Endothelial cell of umbilical vein (primary cell): ENCODE results near the gene ST6GAL1.

Source experiments
- EZH2 ChIP-seq: IDR thresholded peaks from 2 replicates; pipeline ENCODE4 v1.6.1; 2012; ENCODE audit warnings: borderline replicate concordance, low read depth, mild to moderate bottlenecking, moderate library complexity, low read length, inconsistent platforms; ENCODE audit not compliant: severe bottlenecking
- FOS ChIP-seq: IDR thresholded peaks from 2 replicates; pipeline ENCODE4 v1.6.1; 2011; ENCODE audit warnings: mild to moderate bottlenecking, low read length, moderate library complexity, borderline replicate concordance; ENCODE audit not compliant: insufficient read depth
- GATA2 ChIP-seq: IDR thresholded peaks from 2 replicates; pipeline ENCODE4 v1.7.0; 2011; ENCODE audit warnings: low read depth, mild to moderate bottlenecking, moderate library complexity, mixed read lengths, low read length; ENCODE audit not compliant: insufficient read length, insufficient read depth
- JUN ChIP-seq: IDR thresholded peaks from 2 replicates; pipeline ENCODE4 v1.6.1; 2011; ENCODE audit warnings: borderline replicate concordance, low read depth; ENCODE audit not compliant: insufficient read length, insufficient read depth
- MYC ChIP-seq: IDR thresholded peaks from one replicate; pipeline ENCODE4 v1.6.1; 2011; ENCODE audit warnings: mild to moderate bottlenecking, low read depth, low read length
- POLR2A ChIP-seq: IDR thresholded peaks from 2 replicates; pipeline ENCODE4 v1.6.1; 2012; ENCODE audit warnings: low read depth, mild to moderate bottlenecking, control low read depth, low read length
- POLR2AphosphoS5 ChIP-seq: IDR thresholded peaks from 2 replicates; pipeline ENCODE4 v1.6.1; 2012; ENCODE audit warnings: low read depth, mild to moderate bottlenecking, control low read depth, low read length, moderate library complexity; ENCODE audit not compliant: insufficient read depth
- TF ChIP-seq, protein P1 (sequence below), 2 donors: IDR thresholded peaks; 1 replicate in 1 of 2; 2 replicates in 1 of 2; pipeline ENCODE4 v1.5.1; 2011; ENCODE audit warnings: low read length in 2 of 2, mild to moderate bottlenecking in 2 of 2, moderate library complexity in 2 of 2, control low read depth in 1 of 2, inconsistent platforms in 1 of 2, low read depth in 1 of 2; ENCODE audit not compliant: insufficient read depth in 1 of 2; ENCODE audit errors: extremely low read depth in 1 of 2

DNA sequence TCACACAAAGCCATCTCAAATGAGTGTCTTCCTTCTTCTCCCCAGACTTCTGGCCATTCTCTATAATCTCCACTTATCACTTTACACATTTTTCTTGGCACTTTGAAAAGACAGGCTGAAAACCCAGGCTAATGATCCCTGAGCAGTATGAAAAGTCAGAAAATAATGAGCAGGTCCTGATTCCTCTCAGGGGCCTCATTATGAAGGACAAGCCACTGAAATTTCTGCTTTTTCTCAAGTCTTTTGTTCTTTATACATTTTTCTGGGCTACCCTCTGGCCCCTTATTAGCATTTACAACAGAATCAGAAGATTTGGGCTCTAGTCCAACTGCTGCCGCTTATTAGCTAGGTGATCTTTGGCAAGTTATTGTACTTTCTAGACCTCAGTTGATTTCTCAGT lies 9.5 kb upstream of the ST6GAL1 start:
- TF ChIP-seq POLR2A (no peak), MYC (no peak), POLR2AphosphoS5 (no peak), EZH2 (no peak), FOS (no peak), GATA2 (no peak), JUN (no peak)
- TF ChIP-seq, protein P1, sequence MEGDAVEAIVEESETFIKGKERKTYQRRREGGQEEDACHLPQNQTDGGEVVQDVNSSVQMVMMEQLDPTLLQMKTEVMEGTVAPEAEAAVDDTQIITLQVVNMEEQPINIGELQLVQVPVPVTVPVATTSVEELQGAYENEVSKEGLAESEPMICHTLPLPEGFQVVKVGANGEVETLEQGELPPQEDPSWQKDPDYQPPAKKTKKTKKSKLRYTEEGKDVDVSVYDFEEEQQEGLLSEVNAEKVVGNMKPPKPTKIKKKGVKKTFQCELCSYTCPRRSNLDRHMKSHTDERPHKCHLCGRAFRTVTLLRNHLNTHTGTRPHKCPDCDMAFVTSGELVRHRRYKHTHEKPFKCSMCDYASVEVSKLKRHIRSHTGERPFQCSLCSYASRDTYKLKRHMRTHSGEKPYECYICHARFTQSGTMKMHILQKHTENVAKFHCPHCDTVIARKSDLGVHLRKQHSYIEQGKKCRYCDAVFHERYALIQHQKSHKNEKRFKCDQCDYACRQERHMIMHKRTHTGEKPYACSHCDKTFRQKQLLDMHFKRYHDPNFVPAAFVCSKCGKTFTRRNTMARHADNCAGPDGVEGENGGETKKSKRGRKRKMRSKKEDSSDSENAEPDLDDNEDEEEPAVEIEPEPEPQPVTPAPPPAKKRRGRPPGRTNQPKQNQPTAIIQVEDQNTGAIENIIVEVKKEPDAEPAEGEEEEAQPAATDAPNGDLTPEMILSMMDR (IDR thresholded peaks at IDR 0.05; ENCODE audit: extremely low read depth in 1 of 2, insufficient read depth in 1 of 2, low read depth in 1 of 2, low read length in 2 of 2), result no peak
